ENCODE data around the gene TTC23. TPM values are rescaled to one million over a fixed set of nuclear protein-coding genes. Genes with fewer than 3 reads are reported as not detected.

TTC23 gene
- total RNA-seq, 1 donor from 2014 or later: 2.7 TPM

DNA sequence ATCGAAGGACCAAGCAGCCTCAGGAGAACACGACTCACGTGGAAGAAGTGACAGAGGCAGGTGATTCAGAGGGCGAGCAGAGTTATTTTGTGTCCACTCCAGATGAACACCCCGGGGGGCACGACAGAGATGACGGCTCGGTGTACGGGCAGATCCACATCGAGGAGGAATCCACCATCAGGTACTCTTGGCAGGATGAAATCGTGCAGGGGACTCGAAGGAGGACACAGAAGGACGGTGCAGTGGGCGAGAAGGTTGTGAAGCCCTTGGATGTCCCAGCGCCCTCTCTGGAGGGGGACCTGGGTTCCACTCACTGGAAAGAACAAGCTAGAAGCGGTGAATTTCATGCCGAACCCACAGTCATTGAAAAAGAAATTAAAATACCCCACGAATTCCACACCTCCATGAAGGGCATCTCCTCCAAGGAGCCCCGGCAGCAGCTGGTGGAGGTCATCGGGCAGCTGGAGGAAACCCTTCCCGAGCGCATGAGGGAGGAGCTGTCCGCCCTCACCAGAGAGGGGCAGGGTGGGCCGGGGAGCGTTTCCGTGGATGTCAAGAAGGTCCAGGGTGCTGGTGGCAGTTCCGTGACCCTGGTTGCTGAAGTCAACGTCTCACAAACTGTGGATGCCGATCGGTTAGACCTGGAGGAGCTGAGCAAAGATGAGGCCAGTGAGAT is 118.5 kb downstream of the TTC23 start:
- ChIA-PET POLR2A (no interaction called here), CTCF (no interaction called here)
- Mint-ChIP-seq H3K4me3 (no peak overlapping the region), H3K27me3 (peaks cover 3% of the 10 kb centered on the region), H3K36me3 (ENCODE audit: low read depth) (no peaks in the 10 kb centered on the region), H3K4me1 (peaks cover 3% of the 10 kb centered on the region), H3K27ac (no peak overlapping the region), H3K9me3 (no peaks in the 10 kb centered on the region)
- DNase-seq: no peak
- intact Hi-C loops (cut with micrococcal nuclease): no loop called here
- TF ChIP-seq, protein P1, sequence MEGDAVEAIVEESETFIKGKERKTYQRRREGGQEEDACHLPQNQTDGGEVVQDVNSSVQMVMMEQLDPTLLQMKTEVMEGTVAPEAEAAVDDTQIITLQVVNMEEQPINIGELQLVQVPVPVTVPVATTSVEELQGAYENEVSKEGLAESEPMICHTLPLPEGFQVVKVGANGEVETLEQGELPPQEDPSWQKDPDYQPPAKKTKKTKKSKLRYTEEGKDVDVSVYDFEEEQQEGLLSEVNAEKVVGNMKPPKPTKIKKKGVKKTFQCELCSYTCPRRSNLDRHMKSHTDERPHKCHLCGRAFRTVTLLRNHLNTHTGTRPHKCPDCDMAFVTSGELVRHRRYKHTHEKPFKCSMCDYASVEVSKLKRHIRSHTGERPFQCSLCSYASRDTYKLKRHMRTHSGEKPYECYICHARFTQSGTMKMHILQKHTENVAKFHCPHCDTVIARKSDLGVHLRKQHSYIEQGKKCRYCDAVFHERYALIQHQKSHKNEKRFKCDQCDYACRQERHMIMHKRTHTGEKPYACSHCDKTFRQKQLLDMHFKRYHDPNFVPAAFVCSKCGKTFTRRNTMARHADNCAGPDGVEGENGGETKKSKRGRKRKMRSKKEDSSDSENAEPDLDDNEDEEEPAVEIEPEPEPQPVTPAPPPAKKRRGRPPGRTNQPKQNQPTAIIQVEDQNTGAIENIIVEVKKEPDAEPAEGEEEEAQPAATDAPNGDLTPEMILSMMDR (IDR thresholded peaks at IDR 0.05): no peak
- ATAC-seq (ENCODE audit: low read depth): no peak

DNA sequence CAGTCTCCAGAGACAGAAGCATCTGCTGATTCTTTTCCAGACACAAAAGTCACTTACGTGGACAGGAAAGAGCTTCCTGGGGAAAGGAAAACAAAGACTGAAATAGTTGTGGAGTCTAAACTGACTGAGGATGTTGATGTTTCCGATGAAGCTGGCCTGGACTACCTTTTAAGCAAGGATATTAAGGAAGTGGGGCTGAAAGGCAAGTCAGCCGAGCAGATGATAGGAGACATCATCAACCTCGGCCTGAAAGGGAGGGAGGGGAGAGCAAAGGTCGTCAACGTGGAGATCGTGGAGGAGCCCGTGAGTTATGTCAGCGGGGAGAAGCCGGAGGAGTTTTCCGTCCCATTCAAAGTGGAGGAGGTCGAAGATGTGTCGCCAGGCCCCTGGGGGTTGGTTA is 119.1 kb downstream of the TTC23 start:
- ChIA-PET POLR2A (no interaction called here), CTCF (no interaction called here)
- Mint-ChIP-seq H3K27ac (no peak overlapping the region), H3K4me3 (no peak overlapping the region), H3K36me3 (ENCODE audit: low read depth) (no peaks in the 10 kb centered on the region), H3K27me3 (peaks cover 3% of the 10 kb centered on the region), H3K9me3 (no peaks in the 10 kb centered on the region), H3K4me1 (peaks cover 3% of the 10 kb centered on the region)
- intact Hi-C loops (cut with micrococcal nuclease): no loop called here
- ATAC-seq (ENCODE audit: low read depth) (no peak), DNase-seq (no peak)
- TF ChIP-seq, protein P1 (IDR thresholded peaks at IDR 0.05): no peak

DNA sequence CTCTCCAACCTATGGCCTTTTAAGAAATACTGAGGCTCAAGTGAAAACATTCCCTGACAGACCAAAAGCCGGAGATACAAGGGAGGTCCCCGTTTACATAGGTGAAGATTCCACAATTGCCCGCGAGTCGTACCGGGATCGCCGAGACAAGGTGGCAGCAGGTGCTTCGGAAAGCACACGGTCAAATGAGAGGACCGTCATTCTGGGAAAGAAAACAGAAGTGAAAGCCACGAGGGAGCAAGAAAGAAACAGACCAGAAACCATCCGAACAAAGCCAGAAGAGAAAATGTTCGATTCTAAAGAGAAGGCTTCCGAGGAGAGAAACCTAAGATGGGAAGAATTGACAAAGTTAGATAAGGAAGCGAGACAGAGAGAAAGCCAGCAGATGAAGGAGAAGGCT is 119.7 kb downstream of the TTC23 start:
- intact Hi-C loops (cut with micrococcal nuclease): no loop called here
- Mint-ChIP-seq H3K4me1 (peaks cover 3% of the 10 kb centered on the region), H3K27ac (no peak overlapping the region), H3K27me3 (peaks cover 3% of the 10 kb centered on the region), H3K36me3 (ENCODE audit: low read depth) (no peaks in the 10 kb centered on the region), H3K4me3 (no peak overlapping the region), H3K9me3 (no peaks in the 10 kb centered on the region)
- POLR2A ChIA-PET: no interaction called here
- TF ChIP-seq, protein P1 (IDR thresholded peaks at IDR 0.05): no peak
- CTCF ChIA-PET: no interaction called here
- DNase-seq (no peak), ATAC-seq (ENCODE audit: low read depth) (no peak)

DNA sequence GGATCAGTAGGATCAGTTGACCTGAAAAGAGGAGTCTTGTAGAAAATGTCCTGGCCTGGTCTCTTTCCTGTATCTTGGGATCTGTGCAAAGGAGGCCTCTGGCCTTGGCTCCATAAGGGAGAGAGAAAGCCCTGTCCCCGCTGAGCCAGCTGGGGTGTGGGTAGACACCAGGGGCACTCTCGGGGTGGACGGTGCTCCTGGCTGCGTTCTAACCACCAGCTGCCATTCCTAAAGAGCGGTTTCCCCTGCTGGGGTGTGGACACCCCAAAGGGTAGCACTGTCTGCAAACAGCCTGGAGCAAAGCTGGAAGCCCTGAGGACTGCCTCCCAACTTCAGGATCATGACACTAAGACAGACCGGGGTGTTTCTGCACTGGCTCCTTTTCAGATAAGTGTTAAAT is 121.0 kb downstream of the TTC23 start:
- Mint-ChIP-seq H3K4me3 (no peak overlapping the region), H3K27me3 (peaks cover 3% of the 10 kb centered on the region), H3K4me1 (peaks cover 3% of the 10 kb centered on the region), H3K9me3 (no peaks in the 10 kb centered on the region), H3K27ac (no peak overlapping the region), H3K36me3 (ENCODE audit: low read depth) (no peaks in the 10 kb centered on the region)
- ATAC-seq (ENCODE audit: low read depth) (no peak), DNase-seq (no peak)
- CTCF ChIA-PET: no interaction called here
- intact Hi-C loops (cut with micrococcal nuclease): no loop called here
- POLR2A ChIA-PET: no interaction called here
- TF ChIP-seq, protein P1 (IDR thresholded peaks at IDR 0.05): no peak

DNA sequence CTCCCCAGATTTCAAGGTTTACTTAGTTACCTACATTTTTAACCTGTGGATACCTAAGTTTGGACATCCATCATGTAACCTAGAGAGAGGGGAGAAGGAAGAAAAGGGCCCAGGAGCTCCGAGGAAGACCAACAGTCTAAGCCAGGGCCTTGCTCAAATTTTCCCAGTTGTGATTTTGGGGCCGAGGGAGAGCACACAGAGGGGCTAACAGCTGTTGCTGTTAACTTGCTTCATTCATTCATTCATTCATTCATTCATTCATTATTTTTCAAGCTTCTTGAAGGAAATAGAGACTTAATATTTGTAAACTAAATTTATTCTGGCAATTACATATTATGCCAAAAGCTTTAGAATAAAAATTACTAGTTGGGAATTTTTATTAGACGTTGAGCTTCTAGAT is 121.6 kb downstream of the TTC23 start:
- ChIA-PET POLR2A (no interaction called here), CTCF (interaction anchor here (1.3 kb wide), 1 partner anchor 52 kb away, joined by 3 read pairs; no protein-coding TSS in a partner anchor)
- TF ChIP-seq, protein P1 (IDR thresholded peaks at IDR 0.05): no peak
- H3K27me3 Mint-ChIP-seq: peaks cover 3% of the 10 kb centered on the region
- ATAC-seq (ENCODE audit: low read depth) (no peak), DNase-seq (no peak)
- no peaks in the 10 kb centered on the region for H3K36me3 Mint-ChIP-seq (ENCODE audit: low read depth)
- no peak overlapping the region for H3K4me3 Mint-ChIP-seq
- no peak overlapping the region for H3K27ac Mint-ChIP-seq
- H3K4me1 Mint-ChIP-seq: peaks cover 3% of the 10 kb centered on the region
- H3K9me3 Mint-ChIP-seq: no peaks in the 10 kb centered on the region
- intact Hi-C loops (cut with micrococcal nuclease): no loop called here
